ENCODE results near the gene METTL2A.
"Not testable (repeated sequence)": the region's sequence is repeated elsewhere in the genome, so short reads cannot be mapped to it uniquely, and the experiment has no call there.

Gene METTL2A, protein sequence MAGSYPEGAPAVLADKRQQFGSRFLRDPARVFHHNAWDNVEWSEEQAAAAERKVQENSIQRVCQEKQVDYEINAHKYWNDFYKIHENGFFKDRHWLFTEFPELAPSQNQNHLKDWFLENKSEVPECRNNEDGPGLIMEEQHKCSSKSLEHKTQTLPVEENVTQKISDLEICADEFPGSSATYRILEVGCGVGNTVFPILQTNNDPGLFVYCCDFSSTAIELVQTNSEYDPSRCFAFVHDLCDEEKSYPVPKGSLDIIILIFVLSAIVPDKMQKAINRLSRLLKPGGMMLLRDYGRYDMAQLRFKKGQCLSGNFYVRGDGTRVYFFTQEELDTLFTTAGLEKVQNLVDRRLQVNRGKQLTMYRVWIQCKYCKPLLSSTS

GRCh38 chr17:62423647-62424461 lies at the start of gene METTL2A:
Gene METTL2A, plus strand, starts transcription at chr17:62423897. Its CDS starts 6 bp downstream, at chr17:62423903.
- DNase-seq, result peak; percentile 90

- DNase-seq, result no peak
Measured at GRCh38 chr17:62380253-62380652, 43.4 kb upstream of the METTL2A start, which contains the start of gene EFCAB3. Gene EFCAB3, plus strand, starts transcription at chr17:62380553. Its CDS starts 2,427 bp downstream, at chr17:62382980.

- no peak for DNase-seq
Measured at GRCh38 chr17:62381561-62381960, 42.1 kb upstream of the METTL2A start.

DNA sequence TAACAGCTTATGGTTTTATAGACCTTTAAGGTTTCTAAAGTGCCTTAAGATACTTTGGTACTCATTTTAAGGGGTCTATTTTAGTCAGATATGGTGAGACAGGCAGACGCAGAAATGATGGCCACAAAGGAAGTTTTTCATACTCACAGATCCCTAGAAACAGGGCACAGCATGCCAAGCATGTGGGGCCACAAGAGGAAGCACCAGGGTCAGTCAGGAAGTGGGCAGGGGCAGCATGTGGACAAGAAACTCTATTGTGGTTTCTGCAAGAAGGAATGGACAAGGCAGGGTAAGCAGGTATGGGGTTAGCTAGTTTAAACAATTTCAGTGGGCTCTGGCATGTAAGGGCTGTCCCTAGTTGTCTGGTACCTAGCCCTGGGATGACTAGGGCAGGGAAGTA lies 34.8 kb upstream of the METTL2A start:
- DNase-seq, result no peak

GRCh38 chr17:62392908-62393307 lies 30.8 kb upstream of the METTL2A start:
- DNase-seq, result no peak

DNA sequence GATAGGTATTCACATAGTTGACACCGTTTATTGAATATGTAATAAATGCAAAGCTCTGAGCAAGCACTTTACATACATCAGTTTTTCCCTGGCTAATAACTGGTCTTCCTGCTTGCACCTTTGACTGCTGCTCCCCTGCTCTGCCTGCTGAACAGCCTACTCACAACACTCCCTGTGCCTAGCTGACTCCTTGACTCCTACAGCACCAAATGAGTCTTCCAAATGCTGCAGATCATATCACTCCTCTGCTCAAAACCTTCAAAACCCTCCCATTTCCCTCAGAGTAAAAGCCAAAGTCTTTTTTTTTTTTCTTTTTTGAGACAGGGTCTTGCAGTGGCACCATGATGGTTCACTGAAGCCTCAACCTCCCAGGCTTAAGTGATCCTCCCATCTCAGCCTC lies 24.8 kb upstream of the METTL2A start:
- DNase-seq, result no peak

- DNase-seq, result no peak
Measured at GRCh38 chr17:62405451-62405850, 18.2 kb upstream of the METTL2A start.

GRCh38 chr17:62413090-62413489 lies 10.6 kb upstream of the METTL2A start:
- DNase-seq, result not testable (repeated sequence)

GRCh38 chr17:62426214-62426613 lies 2.5 kb downstream of the METTL2A start:
- DNase-seq, result not testable (repeated sequence)

GRCh38 chr17:62435251-62435650 lies 11.6 kb downstream of the METTL2A start:
- DNase-seq, result not testable (repeated sequence)

GRCh38 chr17:62441181-62441580 lies 17.5 kb downstream of the METTL2A start:
- DNase-seq, result not testable (repeated sequence)

DNA sequence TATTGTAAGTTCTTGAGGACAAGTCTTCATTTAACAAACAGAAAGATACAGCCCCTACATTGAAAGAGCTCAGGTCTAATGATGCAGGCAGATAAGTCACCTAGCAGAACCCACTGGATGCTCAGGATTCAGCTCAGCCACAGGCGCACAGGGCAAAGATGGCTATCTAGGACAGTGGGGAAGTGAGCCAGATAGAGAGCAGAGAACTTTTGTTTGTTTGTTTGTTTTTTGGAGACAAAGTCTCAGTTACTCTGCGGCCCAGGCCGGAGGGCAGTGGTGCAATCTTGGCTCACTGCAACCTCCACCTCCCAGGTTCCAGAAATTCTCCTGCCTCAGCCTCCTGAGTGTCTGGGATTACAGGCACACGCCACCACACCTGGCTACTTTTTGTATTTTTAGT lies 20.4 kb downstream of the METTL2A start:
- DNase-seq, result no peak

DNA sequence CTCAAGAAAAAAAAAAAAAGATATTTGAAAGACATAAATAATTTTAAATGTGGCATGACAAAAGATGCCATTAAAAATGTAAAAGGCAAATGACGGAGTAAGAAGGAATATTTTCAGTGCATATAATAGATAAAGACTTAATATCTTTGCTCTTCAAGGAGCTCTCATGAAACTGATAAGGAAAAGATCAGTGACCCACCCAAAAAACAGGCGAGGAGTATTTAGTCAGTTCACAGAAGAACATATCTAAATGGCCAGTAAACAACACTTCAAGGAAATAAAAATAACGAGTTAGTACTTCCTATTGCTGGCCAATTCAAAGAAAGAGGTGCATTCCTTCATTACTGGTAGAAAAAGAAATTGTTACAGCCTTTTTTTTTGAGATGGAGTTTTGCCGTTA lies 22.1 kb downstream of the METTL2A start:
- not testable (repeated sequence) for DNase-seq

DNA sequence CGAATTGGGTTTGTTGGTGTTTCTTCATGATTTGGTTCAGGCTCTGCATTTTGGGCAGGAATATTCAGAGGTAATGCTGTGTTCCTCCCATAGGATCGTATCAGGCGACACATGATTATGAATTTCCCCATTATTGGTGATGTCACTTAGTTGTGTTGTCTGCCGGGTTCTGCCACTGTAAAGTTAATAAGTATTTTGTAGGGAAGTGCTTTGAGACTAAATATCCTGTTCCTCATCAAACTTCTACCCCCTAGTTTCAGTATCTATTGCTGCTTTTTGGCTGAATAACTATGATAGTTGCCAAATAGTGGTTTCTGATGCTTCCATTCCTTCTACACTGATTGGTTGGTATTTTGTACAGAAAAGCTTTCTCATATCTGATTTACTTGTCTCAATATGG lies 28.5 kb downstream of the METTL2A start:
- not testable (repeated sequence) for DNase-seq

GRCh38 chr17:62453041-62453440 lies 29.3 kb downstream of the METTL2A start:
- DNase-seq, result not testable (repeated sequence)

DNA sequence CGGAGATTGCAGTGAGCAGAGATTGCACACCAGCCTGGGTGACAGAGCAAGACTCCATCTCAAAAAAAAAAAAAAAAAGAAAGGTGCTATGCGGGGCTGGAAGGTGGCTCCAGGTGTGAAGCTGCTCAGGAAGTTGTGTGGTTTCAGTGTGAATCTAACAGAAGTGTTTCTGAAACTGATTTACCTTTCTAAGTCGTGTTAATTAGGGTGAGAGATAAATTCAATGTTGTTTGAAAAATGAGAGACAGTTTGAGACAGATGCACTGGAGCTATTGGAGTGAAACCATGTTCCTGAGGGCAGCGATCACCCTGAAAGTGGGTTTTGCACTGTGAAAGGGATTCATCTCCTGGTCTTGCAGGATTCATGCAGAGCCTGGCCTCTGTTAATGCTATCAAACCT lies 30.0 kb downstream of the METTL2A start:
- DNase-seq, result not testable (repeated sequence)

GRCh38 chr17:62454111-62454510 lies 30.4 kb downstream of the METTL2A start:
- DNase-seq, result not testable (repeated sequence)

- DNase-seq, result no peak
Measured at GRCh38 chr17:62456016-62456415, 32.3 kb downstream of the METTL2A start.

DNA sequence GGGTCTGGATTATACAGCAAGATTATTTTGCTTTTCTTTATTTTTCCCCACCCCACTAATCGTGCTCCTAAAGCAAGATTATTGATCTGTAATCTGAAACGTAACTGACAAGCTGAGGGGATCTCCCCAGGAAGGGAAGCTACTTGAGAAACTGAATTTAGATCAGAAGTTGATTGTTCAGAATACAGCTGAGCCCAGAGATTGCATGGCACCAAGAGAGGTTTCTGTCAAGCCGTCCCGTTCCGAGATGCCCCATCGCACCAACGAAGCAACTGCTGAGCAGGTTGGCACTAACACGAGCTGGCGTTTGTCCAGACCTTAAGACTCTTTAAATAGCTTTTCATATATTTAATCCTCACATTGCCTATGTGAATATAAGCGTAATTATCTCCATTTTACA lies 34.8 kb downstream of the METTL2A start:
- DNase-seq, result not testable (repeated sequence)

- not testable (repeated sequence) for DNase-seq
Measured at GRCh38 chr17:62464422-62464821, 40.7 kb downstream of the METTL2A start.

DNA sequence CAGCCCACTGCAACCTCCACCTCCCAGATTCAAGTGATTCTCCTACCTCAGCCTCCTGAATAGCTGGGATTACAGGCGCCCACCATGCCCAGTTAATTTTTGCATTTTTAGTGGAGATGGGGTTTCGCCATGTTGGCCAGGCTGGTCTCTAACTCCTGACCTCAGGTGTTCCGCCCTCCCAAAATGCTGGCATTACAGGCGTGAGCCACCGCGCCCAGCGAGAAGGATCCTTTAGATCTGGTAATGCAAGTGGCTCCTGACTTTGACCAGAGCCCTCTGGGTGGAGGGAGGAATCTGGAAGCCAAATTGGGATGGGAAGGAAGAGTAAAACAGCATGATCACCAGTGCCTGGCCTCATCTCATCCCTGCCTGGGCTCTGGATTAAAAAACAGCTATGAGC lies 41.6 kb downstream of the METTL2A start:
- DNase-seq, result not testable (repeated sequence)

- DNase-seq, result peak; percentile 82
Measured at GRCh38 chr17:62470666-62471379, 47.1 kb downstream of the METTL2A start.

DNA sequence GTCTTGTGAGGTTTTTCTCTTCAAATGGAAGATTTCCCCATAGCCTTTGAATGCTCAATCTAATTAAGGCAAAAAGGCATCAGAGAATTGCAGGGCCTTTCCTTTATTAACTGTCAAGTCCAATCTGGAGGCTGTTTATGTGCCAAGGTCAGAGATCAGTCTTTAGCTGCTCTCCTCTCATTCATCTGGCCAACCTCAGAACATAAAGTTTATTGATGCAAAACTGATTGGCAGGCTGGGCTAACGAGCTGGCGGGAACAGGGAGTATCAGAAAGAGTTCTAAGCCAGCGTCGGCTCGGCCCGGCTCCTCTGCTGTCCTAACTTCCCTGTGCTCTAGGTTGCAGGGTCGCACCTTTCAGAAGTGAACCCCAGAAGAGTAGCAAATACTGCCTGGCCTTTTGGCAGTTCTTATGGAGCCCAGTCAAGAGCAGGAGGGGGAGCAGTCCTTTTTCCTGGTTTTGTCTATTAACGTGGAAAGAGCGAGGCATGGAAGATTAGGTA lies 47.7 kb downstream of the METTL2A start:
- DNase-seq, result not testable (repeated sequence)

Data from activated CD8-positive, alpha-beta memory T cell treated with anti-CD3 and anti-CD28 coated beads for 24 hours (primary cell).